Measurements from ENCODE around the gene UBR1.

DNA sequence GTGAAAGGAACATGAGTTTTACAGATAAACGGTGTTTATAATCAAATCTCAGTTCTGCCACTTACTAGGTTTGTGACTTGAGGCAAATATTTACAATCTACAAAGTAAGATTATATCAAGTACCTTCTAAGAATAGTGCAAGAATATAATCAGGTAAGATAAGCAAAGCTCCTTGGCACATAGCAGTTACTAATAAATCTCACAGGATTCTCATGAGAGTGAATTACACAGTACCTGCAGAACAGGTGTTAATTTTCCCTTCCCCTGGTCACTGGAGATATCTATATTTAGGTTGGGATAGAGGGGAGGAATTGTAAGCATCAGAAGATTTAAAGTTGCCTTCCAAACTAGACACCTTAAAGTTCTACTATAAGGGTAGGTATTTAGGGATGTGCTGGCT, 53.0 kb downstream of the UBR1 start:
- TF ChIP-seq CTCF (IDR thresholded peaks at IDR 0.05) (no peak), POLR2A (IDR thresholded peaks at IDR 0.05; ENCODE audit: low read depth) (no peak), POLR2AphosphoS5 (IDR thresholded peaks at IDR 0.05) (no peak), EP300 (IDR thresholded peaks at IDR 0.05) (no peak)
